Activated CD4-positive, alpha-beta T cell treated with anti-CD3 and anti-CD28 coated beads, Interleukin-2, amount 50 U/mL, for 48 hours (primary cell): ENCODE results near the gene ANKLE1.
A peak's percentile ranks its signal among the peaks of the same experiment; 100 is the strongest.

ENCODE experiments used
- DNase-seq, 2 experiments: peaks; one replicate each; pipeline ENCODE4 v3.0.0-alpha.2; 2020

Gene ANKLE1

DNA sequence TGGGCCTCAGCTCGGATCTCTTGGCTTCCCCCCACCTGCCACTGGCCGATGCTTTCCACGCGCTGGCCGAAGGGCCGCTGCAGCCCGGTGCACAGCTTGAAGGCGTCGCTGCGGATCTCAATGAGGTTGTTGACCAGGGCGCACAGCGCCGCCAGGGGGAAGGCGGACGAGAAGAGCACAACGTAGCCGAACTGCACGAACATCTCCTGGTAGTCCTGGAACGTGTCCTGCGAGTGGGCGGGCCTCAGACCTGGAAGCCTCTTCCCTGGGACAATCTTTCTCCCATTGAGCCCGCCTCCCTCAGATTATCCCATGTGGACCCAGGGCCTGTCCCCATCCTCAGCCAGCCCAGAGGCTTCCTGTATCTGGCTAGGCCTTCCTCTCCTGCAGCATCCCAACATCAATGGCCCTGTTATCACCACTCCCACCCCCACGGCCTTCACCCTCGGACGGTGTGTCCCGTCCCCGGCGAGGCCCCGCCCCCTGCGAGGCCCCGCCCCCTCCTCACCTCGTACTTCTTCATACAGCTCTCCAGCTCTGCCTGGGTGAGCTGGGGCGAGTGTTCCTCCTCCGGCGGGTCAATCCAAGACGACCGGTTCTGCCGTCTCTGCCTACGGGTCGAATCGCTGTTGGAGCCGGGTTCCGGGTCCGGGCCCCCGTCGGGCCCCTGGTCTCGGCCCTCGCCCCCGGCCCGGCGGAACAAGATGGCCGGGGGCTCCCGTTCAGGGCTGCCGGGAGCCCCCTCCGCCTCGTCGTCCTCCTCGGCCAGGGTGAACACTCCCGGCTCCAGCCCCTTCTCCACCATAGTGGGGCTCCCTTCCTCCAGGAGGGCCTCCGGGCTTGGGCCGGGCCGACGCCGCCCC is 46.2 kb downstream of the ANKLE1 start:
- DNase-seq = peak; percentile 62 to 63

GRCh38 chr19:17328517-17329365 is 47.0 kb downstream of the ANKLE1 start:
- DNase-seq = no peak

DNA sequence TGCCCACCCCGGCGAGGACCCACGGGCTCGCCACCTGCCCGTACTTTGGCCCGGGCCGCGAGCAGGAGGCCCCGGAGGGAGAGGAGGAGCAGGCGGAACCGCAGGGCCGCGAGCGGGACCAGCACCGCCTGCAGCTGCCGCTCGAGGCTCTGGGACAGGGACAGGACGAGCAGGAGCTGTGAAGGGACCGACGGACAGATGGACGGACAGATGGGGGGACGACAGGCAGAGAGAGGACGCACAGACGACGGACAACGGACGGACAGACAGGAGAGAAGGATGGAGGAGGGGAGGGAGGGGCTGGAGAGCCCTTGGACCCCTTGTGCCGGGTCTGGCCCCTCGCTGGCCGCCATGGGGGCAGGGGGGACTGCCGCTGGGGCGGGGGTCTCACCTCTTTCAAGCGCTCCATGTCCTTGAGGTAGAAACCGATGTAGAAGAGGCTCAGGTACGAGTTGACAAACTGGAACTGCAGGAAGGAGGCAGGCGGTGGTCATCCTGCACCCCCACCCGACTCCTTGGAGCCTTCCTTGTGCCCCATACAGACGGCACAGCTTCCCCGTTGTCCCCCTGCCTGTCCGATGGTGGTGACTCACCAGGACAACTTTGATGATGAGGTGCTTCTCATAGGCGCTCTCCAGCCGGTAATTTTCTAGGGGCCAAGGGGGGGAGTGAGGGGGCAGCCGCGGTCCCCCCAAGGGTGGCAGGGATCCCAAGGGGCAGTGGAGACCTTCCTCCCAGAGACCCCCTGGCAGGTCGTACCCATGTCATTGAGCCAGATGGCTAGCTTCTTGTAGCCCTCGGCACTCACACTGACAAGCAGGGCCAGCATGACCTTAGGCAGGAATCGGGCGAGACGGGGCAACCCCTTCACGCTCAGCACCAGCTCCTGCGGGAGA is 47.9 kb downstream of the ANKLE1 start:
- no peak for DNase-seq

- no peak for DNase-seq
Observed at GRCh38 chr19:17330262-17331044, 48.8 kb downstream of the ANKLE1 start.

DNA sequence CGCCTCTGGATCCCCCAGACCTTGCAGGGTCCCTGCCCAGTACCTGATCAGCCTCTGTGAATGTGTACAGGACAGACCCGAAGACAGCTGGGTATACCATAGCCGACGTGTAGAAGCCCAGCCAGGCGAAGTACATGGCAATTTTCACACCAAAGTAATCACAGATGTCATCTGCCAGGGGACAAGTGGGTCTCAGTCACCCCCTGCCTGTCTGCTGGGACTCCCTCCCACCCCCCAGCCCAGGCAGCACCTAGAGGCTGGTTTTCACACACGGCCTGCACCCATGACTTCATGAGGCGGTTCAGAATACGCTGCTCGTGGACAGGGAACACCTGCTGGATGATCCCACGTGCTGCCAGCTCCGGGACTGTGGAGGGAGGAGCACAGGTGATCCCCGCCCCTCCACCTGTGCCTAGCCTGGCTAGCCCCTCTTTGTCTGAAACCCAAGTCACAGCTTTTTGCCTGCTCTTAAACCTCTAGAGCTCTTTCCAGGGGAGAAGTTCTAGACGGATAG is 49.4 kb downstream of the ANKLE1 start:
- no peak for DNase-seq

DNA sequence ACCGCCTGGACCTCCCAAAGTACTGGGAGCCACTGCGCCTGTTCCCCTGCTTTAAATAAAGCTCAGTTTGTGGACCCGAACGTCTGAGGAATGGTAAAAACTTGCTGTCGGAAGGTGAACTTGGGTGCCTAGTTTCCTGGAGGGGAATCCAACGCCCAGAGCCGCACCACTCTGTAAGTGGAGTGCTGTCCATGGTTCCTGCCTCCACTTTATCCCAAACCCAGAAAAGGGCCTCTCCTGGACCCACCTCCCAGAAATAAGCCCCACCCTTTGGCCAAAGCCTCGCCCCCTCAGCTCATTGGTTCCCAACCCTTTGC is 50.6 kb downstream of the ANKLE1 start:
- no peak for DNase-seq

DNA sequence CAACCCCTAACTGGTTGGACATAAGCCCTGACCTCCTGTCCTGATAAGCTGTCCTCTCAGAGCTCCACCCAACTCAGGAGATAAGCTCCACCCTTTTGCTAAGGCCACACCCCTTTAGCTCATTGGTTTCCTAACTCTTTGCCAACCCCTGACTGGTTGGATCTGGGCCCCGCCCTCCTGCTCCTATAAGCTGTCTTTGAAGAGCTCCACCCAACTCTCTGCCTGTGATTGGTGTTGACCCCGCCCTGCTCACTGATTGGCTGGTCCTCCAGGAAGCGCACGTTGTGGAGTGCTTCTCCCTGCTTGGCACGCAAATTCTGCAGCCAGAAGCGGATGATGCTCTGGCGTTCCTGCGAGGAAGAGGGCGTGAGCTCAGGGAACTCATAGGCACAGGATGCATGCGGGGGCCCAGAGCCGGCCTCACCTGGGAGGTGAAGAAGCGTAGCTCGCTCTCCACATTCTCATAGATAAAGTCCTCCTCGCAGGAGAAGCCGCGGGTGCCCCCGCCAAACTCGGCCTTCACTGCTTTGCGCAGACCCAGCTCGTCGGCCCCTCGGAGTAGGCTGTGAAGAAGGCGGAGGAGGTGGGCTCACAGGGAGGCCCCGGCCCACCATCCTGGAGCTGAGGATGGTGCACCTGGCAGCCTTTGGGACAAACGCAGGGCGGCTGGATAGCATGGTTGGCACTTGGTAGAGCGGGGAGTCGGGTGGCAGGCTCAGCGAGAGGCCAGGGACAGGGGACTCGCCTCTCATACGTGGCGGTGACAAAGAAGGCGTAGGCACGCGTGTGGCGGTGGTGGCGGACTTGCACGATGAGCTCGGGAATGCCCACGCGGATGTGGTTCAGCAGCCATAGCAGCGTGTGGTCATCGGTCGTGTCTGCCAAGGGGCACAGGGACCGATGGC is 51.2 kb downstream of the ANKLE1 start:
- peak; percentile 53 to 59 for DNase-seq

DNA sequence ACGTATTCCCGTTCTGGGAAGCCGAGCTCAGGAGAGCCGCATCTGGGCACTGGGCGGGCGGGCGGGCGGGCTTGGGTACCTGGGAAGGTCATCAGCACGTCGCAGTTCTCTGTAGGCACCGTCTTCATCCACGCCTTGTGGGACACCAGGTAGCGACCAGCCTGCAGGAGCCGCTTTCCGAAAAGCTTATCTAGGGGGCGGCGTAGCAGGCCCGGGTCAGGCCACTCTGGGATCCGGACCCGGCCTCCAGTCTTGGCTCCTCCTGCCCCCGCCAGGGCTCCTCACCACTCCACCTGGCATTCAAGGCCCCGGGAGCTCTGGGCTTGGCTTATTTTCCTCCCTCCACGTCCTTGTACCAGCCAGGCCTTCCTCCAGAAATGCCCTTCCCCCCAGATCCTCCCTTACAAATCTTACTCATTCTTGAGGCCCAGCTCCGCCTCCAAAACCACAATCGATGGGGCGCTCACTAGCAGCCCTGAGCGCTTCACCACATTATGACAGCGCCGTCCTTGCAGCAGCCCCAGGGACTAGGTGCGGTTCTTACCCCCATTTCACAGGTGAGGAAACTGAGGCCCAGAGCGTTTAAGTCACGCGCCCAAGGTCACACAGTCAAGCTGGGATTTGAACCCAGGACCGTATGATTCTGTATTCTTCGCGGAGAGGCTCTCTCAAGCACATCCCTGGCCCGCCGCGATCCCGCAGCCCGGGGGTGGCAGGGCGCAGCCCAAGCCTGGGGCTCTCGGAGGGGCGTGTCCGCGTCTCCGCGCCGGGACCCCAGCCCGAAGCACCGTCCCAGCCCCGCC is 52.1 kb downstream of the ANKLE1 start:
- peak; percentile 81 to 84 for DNase-seq

DNA sequence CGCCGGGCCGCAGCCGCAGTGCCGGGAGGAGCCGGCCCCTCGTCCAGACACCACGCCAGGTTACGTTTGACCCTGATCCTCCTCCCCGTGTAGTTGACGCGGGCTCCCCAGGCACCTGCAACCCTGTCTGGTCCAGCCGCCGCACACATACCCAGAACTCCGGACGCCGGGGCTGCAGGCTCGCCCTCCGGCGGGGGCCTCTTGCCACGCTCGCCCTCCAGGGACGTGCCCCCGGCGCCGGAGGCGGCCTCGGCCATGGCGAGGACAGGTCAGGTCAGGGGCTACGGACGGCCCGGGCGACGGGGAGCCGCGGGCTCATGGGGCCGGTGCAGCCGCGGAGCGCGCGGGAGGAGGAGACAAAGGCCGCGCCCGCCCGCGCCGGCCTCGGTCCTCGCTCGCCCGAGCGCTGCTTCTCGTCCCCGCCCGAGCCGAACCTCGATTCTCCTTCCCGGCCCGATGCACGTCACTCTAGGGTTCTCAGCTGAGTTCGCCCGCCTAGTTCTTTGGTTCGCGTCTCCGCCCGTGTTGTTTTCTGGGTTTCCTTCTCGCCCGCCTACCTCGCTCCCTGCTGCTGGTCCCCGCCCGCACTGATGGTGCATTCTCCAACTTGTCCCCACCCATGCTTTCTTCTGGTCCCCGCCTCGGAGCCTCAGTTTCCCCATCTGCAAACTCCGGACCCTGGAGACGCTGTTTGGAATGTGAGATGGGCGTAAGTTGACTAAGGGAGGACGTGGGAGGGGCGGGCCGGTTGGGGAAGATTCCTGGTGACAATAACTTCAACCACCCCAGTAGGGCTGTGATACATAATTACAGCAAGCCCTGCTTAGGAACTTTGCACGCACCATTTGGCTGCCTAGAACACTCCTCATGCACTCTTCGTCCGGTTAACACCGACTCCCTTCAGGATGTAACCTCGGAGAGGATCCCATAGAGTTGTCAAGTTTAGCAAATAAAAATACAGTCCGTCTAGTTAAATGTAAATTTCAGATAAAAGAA is 53.0 kb downstream of the ANKLE1 start, which contains the start of gene ANO8:
Gene ANO8, minus strand, starts transcription at position 442 of the 996 bp plus-strand sequence. Its CDS starts 185 bp downstream, at position 257.
- DNase-seq = peak; percentile 98 to 99

DNA sequence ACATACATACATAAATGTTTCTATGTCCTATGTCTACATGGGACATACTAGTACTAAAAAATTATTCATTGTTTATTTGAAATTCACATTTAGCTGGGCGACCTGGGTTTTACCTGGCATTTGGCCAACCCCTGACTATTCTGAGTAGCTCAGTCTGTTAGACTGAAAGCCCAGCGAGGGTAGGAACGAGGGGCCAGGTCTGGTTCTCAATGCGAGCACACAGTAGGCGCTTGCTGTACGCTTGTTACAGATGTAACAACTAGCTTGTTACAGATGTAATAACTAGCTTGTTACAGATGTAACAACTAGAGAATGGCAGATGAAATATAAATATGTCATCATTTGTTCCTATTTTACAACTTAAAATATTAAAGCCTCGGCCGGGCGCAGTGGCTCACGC is 53.9 kb downstream of the ANKLE1 start:
- DNase-seq = no peak
